ENCODE data around the gene CDK19. TPM values are rescaled to one million over a fixed set of nuclear protein-coding genes. Genes with fewer than 3 reads are reported as not detected.

The CDK19 gene
- total and polyA plus RNA-seq, 10 of the 15 experiments (the other 5 are each of a cell fraction or from before 2014, with no cell fraction given) = 4.6 to 21.4 (median 12.4) TPM

DNA sequence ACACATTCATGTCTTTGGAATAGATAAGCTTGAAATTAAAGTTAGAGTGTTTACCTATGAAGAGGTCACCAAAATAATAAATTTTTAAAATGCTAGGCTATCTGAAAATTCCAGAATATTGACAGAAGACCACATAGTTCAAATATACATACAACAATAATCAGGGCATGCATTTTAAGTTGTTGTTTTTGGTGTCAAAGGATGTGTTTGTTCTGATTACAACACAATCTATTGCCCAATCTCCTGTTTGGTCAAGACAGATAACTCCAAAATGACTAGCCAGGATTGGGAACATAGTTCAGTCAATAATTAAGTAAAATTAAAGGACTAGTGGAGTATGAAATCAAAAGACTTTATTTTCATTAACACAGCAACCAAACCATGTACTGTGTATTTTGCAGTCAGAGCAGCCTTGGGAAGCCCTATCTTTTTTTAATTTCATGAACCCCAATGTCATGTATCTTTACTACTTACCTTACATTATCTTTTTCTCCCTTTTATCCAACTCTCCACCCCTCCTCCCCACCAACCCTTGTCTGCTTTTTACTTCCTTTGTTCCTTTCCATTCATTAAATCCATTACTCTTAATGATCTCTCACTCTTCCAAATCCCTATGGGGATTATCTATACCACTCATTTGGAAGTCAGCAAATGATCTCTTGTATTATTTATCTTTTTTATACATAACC, 111.2 kb downstream of the CDK19 start (continued):
- TF ChIP-seq, protein P1, sequence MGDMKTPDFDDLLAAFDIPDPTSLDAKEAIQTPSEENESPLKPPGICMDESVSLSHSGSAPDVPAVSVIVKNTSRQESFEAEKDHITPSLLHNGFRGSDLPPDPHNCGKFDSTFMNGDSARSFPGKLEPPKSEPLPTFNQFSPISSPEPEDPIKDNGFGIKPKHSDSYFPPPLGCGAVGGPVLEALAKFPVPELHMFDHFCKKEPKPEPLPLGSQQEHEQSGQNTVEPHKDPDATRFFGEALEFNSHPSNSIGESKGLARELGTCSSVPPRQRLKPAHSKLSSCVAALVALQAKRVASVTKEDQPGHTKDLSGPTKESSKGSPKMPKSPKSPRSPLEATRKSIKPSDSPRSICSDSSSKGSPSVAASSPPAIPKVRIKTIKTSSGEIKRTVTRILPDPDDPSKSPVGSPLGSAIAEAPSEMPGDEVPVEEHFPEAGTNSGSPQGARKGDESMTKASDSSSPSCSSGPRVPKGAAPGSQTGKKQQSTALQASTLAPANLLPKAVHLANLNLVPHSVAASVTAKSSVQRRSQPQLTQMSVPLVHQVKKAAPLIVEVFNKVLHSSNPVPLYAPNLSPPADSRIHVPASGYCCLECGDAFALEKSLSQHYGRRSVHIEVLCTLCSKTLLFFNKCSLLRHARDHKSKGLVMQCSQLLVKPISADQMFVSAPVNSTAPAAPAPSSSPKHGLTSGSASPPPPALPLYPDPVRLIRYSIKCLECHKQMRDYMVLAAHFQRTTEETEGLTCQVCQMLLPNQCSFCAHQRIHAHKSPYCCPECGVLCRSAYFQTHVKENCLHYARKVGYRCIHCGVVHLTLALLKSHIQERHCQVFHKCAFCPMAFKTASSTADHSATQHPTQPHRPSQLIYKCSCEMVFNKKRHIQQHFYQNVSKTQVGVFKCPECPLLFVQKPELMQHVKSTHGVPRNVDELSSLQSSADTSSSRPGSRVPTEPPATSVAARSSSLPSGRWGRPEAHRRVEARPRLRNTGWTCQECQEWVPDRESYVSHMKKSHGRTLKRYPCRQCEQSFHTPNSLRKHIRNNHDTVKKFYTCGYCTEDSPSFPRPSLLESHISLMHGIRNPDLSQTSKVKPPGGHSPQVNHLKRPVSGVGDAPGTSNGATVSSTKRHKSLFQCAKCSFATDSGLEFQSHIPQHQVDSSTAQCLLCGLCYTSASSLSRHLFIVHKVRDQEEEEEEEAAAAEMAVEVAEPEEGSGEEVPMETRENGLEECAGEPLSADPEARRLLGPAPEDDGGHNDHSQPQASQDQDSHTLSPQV (IDR thresholded peaks at IDR 0.05) = no peak
- TF ChIP-seq TCF12 (IDR thresholded peaks at IDR 0.05; ENCODE audit: low read depth, low read length) = no peak
- TF ChIP-seq TCF3 (IDR thresholded peaks at IDR 0.05; ENCODE audit: borderline replicate concordance, insufficient read depth, low read depth, low read length) = no peak
- no peak for TF ChIP-seq CBX3 (IDR thresholded peaks at IDR 0.05; ENCODE audit: borderline replicate concordance, low read depth)
- no peak for TF ChIP-seq TCF7 (IDR thresholded peaks at IDR 0.05; ENCODE audit: borderline replicate concordance)
- TF ChIP-seq, protein P2, sequence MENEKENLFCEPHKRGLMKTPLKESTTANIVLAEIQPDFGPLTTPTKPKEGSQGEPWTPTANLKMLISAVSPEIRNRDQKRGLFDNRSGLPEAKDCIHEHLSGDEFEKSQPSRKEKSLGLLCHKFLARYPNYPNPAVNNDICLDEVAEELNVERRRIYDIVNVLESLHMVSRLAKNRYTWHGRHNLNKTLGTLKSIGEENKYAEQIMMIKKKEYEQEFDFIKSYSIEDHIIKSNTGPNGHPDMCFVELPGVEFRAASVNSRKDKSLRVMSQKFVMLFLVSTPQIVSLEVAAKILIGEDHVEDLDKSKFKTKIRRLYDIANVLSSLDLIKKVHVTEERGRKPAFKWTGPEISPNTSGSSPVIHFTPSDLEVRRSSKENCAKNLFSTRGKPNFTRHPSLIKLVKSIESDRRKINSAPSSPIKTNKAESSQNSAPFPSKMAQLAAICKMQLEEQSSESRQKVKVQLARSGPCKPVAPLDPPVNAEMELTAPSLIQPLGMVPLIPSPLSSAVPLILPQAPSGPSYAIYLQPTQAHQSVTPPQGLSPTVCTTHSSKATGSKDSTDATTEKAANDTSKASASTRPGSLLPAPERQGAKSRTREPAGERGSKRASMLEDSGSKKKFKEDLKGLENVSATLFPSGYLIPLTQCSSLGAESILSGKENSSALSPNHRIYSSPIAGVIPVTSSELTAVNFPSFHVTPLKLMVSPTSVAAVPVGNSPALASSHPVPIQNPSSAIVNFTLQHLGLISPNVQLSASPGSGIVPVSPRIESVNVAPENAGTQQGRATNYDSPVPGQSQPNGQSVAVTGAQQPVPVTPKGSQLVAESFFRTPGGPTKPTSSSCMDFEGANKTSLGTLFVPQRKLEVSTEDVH (IDR thresholded peaks at IDR 0.05; ENCODE audit: low read depth, partially characterized antibody) = no peak
- TF ChIP-seq SP1 (IDR thresholded peaks at IDR 0.05; ENCODE audit: low read depth, low read length) = no peak
- TF ChIP-seq ATF7 (IDR thresholded peaks at IDR 0.05; ENCODE audit: low read depth) = no peak

Data from GM12878 (cell line).